ENCODE results near the gene EXOC1. TPM values are rescaled to one million over a fixed set of nuclear protein-coding genes. Genes with fewer than 3 reads are reported as not detected.

EXOC1 gene
- total and polyA plus RNA-seq, 9 of the 15 experiments (the other 6 are each of a cell fraction or from before 2014, with no cell fraction given) = 16.0 to 45.5 (median 26.2) TPM

DNA sequence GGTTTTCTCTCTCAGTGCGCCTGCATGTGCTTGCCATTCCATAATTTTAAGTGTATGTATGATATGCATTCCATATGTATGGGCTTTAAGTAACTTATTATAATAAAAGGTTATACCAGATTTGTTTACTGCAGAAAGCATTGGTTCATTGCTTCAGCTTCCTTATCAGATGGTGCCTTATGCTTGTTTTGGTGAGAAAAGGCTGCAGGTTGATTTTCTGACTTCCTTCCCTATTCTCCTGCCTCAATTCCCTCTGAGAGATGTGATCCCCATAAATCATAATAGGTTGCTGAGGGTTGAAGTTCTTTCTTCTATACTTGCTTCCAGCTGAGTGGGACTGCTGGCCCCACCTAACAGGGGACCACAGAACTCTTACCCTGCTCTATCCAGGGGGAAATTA lies 85.0 kb downstream of the EXOC1 start:
- H3K4me2 ChIP-seq (ENCODE audit: insufficient read depth, low read length) = no peak overlapping the region
- H3K4me3 ChIP-seq = no peak overlapping the region
- H3K9me3 ChIP-seq (replicated peaks; ENCODE audit: control insufficient read depth, insufficient read depth, low read depth, low read length) = peaks cover 2% of the 10 kb centered on the region; the same call in 1 of the 2 replicates
- in situ Hi-C loops (cut with MboI) (no loop called here), intact Hi-C loops (cut with micrococcal nuclease) (no loop called here)
- H3K4me1 ChIP-seq (replicated peaks in 1 of 2; ENCODE audit: control insufficient read depth in 2 of 2, insufficient read depth in 2 of 2, low read length in 2 of 2) = no peaks in the 10 kb centered on the region
- no peaks in the 10 kb centered on the region for H3K36me3 ChIP-seq (ENCODE audit: control insufficient read depth, insufficient read depth, low read length)
- ChIA-PET POLR2A (interaction anchor here (0.6 kb wide), 1 partner anchor 543 kb away, joined by 5 read pairs; no protein-coding TSS in a partner anchor), CTCF (ENCODE audit: low intra/inter-chr PET ratio) (no interaction called here)
- WGBS (ENCODE audit: insufficient coverage, low coverage, missing lambda C conversion rate) = 0% methylated on average over 1 of the region's 1 CpG
- no peak overlapping the region for H3K27ac ChIP-seq (ENCODE audit: extremely low read depth, low read depth, low read length)
- H3K9ac ChIP-seq (ENCODE audit: insufficient read depth in 1 of 2, low read depth in 2 of 2, low read length in 2 of 2) = no peak overlapping the region
- H3K27me3 ChIP-seq (ENCODE audit: control insufficient read depth in 2 of 2, insufficient read depth in 2 of 2, low read length in 2 of 2) = peaks cover 0 to 12% of the 10 kb centered on the region in 2 experiments; a peak in 3 of 5 replicates
- H4K20me1 ChIP-seq (replicated peaks; ENCODE audit: control insufficient read depth, insufficient read depth, low read length) = no peaks in the 10 kb centered on the region
- DNase-seq (ENCODE audit: extremely low read depth in 1 of 4, low spot score in 3 of 4) = no peak
- H3K79me2 ChIP-seq (ENCODE audit: control insufficient read depth, insufficient read depth, low read length) = no peaks in the 10 kb centered on the region
- no peaks in the 10 kb centered on the region for H3K9me1 ChIP-seq (ENCODE audit: control insufficient read depth, insufficient read depth, low read length)
- no TSS peak for BruUV-seq (replicated peaks)
- TF ChIP-seq, protein P1, sequence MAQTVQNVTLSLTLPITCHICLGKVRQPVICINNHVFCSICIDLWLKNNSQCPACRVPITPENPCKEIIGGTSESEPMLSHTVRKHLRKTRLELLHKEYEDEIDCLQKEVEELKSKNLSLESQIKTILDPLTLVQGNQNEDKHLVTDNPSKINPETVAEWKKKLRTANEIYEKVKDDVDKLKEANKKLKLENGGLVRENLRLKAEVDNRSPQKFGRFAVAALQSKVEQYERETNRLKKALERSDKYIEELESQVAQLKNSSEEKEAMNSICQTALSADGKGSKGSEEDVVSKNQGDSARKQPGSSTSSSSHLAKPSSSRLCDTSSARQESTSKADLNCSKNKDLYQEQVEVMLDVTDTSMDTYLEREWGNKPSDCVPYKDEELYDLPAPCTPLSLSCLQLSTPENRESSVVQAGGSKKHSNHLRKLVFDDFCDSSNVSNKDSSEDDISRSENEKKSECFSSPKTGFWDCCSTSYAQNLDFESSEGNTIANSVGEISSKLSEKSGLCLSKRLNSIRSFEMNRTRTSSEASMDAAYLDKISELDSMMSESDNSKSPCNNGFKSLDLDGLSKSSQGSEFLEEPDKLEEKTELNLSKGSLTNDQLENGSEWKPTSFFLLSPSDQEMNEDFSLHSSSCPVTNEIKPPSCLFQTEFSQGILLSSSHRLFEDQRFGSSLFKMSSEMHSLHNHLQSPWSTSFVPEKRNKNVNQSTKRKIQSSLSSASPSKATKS (CRISPR knock-in tag; IDR thresholded peaks at IDR 0.05) = no peak
- TF ChIP-seq E2F3 (CRISPR knock-in tag; IDR thresholded peaks at IDR 0.05) (no peak), ATF4 (CRISPR knock-in tag; IDR thresholded peaks at IDR 0.05) (no peak), SMARCE1 (IDR thresholded peaks at IDR 0.05) (no peak), NCOA2 (IDR thresholded peaks at IDR 0.05; ENCODE audit: partially characterized antibody in 2 of 2) (no peak), CTBP1 (IDR thresholded peaks at IDR 0.05; ENCODE audit: borderline replicate concordance) (no peak), ZNF766 (CRISPR knock-in tag; conservative IDR thresholded peaks at IDR 0.05) (no peak), PTBP1 (IDR thresholded peaks at IDR 0.05; ENCODE audit: low read depth, low read length) (no peak), ZBTB7A (IDR thresholded peaks at IDR 0.05; ENCODE audit: borderline replicate concordance, control insufficient read depth, low read depth, low read length) (no peak), PHB (CRISPR knock-in tag; IDR thresholded peaks at IDR 0.05) (no peak), ZNF23 (CRISPR knock-in tag; IDR thresholded peaks at IDR 0.05) (no peak), SLC30A9 (CRISPR knock-in tag; IDR thresholded peaks at IDR 0.05) (no peak), YBX1 (IDR thresholded peaks at IDR 0.05) (no peak), NFXL1 (CRISPR knock-in tag; IDR thresholded peaks at IDR 0.05) (no peak), ZNF780A (CRISPR knock-in tag; IDR thresholded peaks at IDR 0.05) (no peak), SIX5 (IDR thresholded peaks at IDR 0.05; ENCODE audit: borderline replicate concordance in 1 of 2, insufficient read depth in 1 of 2, low read depth in 1 of 2, low read length in 2 of 2) (no peak), ZNF75A (CRISPR knock-in tag; IDR thresholded peaks at IDR 0.05) (no peak), ZBTB1 (CRISPR knock-in tag; IDR thresholded peaks at IDR 0.05; ENCODE audit: borderline replicate concordance, low read depth) (no peak), GTF2E2 (tag; IDR thresholded peaks at IDR 0.05) (no peak)
- TF ChIP-seq, protein P2, sequence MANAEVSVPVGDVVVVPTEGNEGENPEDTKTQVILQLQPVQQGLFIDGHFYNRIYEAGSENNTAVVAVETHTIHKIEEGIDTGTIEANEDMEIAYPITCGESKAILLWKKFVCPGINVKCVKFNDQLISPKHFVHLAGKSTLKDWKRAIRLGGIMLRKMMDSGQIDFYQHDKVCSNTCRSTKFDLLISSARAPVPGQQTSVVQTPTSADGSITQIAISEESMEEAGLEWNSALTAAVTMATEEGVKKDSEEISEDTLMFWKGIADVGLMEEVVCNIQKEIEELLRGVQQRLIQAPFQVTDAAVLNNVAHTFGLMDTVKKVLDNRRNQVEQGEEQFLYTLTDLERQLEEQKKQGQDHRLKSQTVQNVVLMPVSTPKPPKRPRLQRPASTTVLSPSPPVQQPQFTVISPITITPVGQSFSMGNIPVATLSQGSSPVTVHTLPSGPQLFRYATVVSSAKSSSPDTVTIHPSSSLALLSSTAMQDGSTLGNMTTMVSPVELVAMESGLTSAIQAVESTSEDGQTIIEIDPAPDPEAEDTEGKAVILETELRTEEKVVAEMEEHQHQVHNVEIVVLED (CRISPR knock-in tag; IDR thresholded peaks at IDR 0.05) = no peak
- FAIRE-seq = no peak
- no peak overlapping the region for H2AFZ ChIP-seq (ENCODE audit: low read depth, low read length)
- no peak for ATAC-seq

Data from K562 (cell line).